ENCODE results near the gene CD5L.
A peak's percentile ranks its signal among the peaks of the same experiment; 100 is the strongest.

The CD5L gene

GRCh38 chr1:157841708-157842107 lies at the start of gene CD5L:
CD5L (minus strand) TSS chr1:157841808; CDS start chr1:157841701, 107 bp downstream.
- DNase-seq: no peak

- no peak for DNase-seq
Measured at GRCh38 chr1:157882580-157882979, 41.0 kb upstream of the CD5L start.

- DNase-seq: no peak
Measured at GRCh38 chr1:157880621-157881020, 39.0 kb upstream of the CD5L start.

- peak; percentile 32 for DNase-seq
Measured at GRCh38 chr1:157878059-157878458, 36.5 kb upstream of the CD5L start.

- no peak for DNase-seq
Measured at GRCh38 chr1:157870490-157870889, 28.9 kb upstream of the CD5L start.

GRCh38 chr1:157868654-157869053 lies 27.0 kb upstream of the CD5L start:
- DNase-seq: no peak

GRCh38 chr1:157862114-157863070 lies 20.8 kb upstream of the CD5L start:
- DNase-seq: no peak

GRCh38 chr1:157856538-157856937 lies 14.9 kb upstream of the CD5L start:
- DNase-seq: no peak

- DNase-seq: peak; percentile 57
Measured at GRCh38 chr1:157852476-157852875, 10.9 kb upstream of the CD5L start.

- DNase-seq: no peak
Measured at GRCh38 chr1:157849229-157849875, 7.7 kb upstream of the CD5L start.

GRCh38 chr1:157844089-157844830 lies 2.7 kb upstream of the CD5L start:
- no peak for DNase-seq

- DNase-seq: no peak
Measured at GRCh38 chr1:157842939-157843338, 1.3 kb upstream of the CD5L start.

GRCh38 chr1:157838966-157839365 lies 2.6 kb downstream of the CD5L start:
- no peak for DNase-seq

GRCh38 chr1:157834430-157834829 lies 7.2 kb downstream of the CD5L start:
- DNase-seq: no peak

- no peak for DNase-seq
Measured at GRCh38 chr1:157833145-157833544, 8.5 kb downstream of the CD5L start.

- no peak for DNase-seq
Measured at GRCh38 chr1:157831968-157832626, 9.5 kb downstream of the CD5L start.

GRCh38 chr1:157830887-157831286 lies 10.7 kb downstream of the CD5L start:
- DNase-seq: no peak

- DNase-seq: no peak
Measured at GRCh38 chr1:157829711-157830110, 11.9 kb downstream of the CD5L start.

GRCh38 chr1:157829210-157829609 lies 12.4 kb downstream of the CD5L start:
- DNase-seq: no peak

- DNase-seq: no peak
Measured at GRCh38 chr1:157820299-157820698, 21.3 kb downstream of the CD5L start.

- no peak for DNase-seq
Measured at GRCh38 chr1:157819896-157820295, 21.7 kb downstream of the CD5L start, which contains the start of gene FCRL1. FCRL1 (minus strand) TSS chr1:157820120; CDS start chr1:157820037, 83 bp downstream.

GRCh38 chr1:157819215-157819614 lies 22.4 kb downstream of the CD5L start:
- no peak for DNase-seq

GRCh38 chr1:157813269-157813668 lies 28.3 kb downstream of the CD5L start:
- DNase-seq: no peak
